HFFc6 (cell line): Measurements from ENCODE around the gene PADI3. TPM values are rescaled to one million over a fixed set of nuclear protein-coding genes. Genes with fewer than 3 reads are reported as not detected.

Experiments used
- DNase-seq: peaks from one replicate; pipeline ENCODE4 v3.0.0-alpha.2; 2018
- H3K27ac Mint-ChIP-seq: 2 replicates; pipeline ENCODE4 v1.8.0; 2020; ENCODE audit warnings: mild to moderate bottlenecking, mixed read lengths
- H3K27me3 Mint-ChIP-seq: 2 replicates; pipeline ENCODE4 v1.8.0; 2021; ENCODE audit warnings: mild to moderate bottlenecking, moderate library complexity, mixed read lengths; ENCODE audit not compliant: insufficient read depth
- H3K36me3 Mint-ChIP-seq: 2 replicates; pipeline ENCODE4 v1.8.0; 2021; ENCODE audit warnings: low read depth, mixed read lengths
- H3K4me1 Mint-ChIP-seq: 2 replicates; pipeline ENCODE4 v1.8.0; 2020; ENCODE audit warnings: low read depth, mixed read lengths
- H3K4me3 Mint-ChIP-seq: 2 replicates; pipeline ENCODE4 v1.8.0; 2020; ENCODE audit warnings: mild to moderate bottlenecking, moderate library complexity, mixed read lengths
- H3K9me3 Mint-ChIP-seq: 2 replicates; pipeline ENCODE4 v1.8.0; 2020; ENCODE audit warnings: mild to moderate bottlenecking, mixed read lengths
- CTCF ChIP-seq: fragments of 200-600 bp; sonication (generic); IDR thresholded peaks from 2 replicates; pipeline ENCODE4 v1.5.0; 2021; ENCODE audit warnings: antibody characterized with exemption, mild to moderate bottlenecking
- long read RNA-seq: library from polyadenylated mRNA; unstranded; transcript quantifications from one replicate; pipeline ENCODE4 v2.0.0, GENCODE V29; 2019
- total RNA-seq, 6 experiments: library from RNA; stranded (reverse); fragmentation: NEBNext Ultra II Directional; extraction: Animal tissue kit (Norgen Biotek cat#: 25700); gene quantifications; 2 replicates in 1 of 6; 3 replicates in 5 of 6; pipeline ENCODE4 v1.2.3, GENCODE V29; 2021

Gene PADI3
- total RNA-seq = under 1 TPM in 4 of 6 experiments, not detected in 2; 0.05 to 0.14 (median 0.07) TPM
- long read RNA-seq = 0 reads

GRCh38 chr1:17248781-17249180 is at the start of gene PADI3:
PADI3 (plus strand) TSS chr1:17249098; CDS start chr1:17249138, 40 bp downstream.
- Mint-ChIP-seq H3K9me3 (no peaks in the 10 kb centered on the region), H3K36me3 (no peaks in the 10 kb centered on the region), H3K27ac (no peak within 1 kb of the TSS), H3K4me3 (no peak within 1 kb of the TSS), H3K4me1 (peaks cover 34% of the 10 kb centered on the region), H3K27me3 (no peaks in the 10 kb centered on the region; the same call in none of the 2 replicates)
- TF ChIP-seq CTCF = no peak
- DNase-seq = no peak

GRCh38 chr1:17199267-17200044 is 49.4 kb upstream of the PADI3 start:
- TF ChIP-seq CTCF = no peak
- H3K27ac Mint-ChIP-seq = peak overlapping the region; percentile 21; the same call in 1 of the 2 replicates
- peaks cover 5% of the 10 kb centered on the region for H3K27me3 Mint-ChIP-seq
- H3K36me3 Mint-ChIP-seq = no peaks in the 10 kb centered on the region
- no peaks in the 10 kb centered on the region for H3K9me3 Mint-ChIP-seq
- H3K4me3 Mint-ChIP-seq = no peak overlapping the region
- DNase-seq = no peak
- peaks cover 40% of the 10 kb centered on the region for H3K4me1 Mint-ChIP-seq

GRCh38 chr1:17200246-17200645 is 48.7 kb upstream of the PADI3 start:
- Mint-ChIP-seq H3K9me3 (no peaks in the 10 kb centered on the region), H3K27ac (no peak overlapping the region), H3K27me3 (peaks cover 5% of the 10 kb centered on the region), H3K36me3 (no peaks in the 10 kb centered on the region), H3K4me1 (peaks cover 35% of the 10 kb centered on the region), H3K4me3 (no peak overlapping the region)
- TF ChIP-seq CTCF = no peak
- no peak for DNase-seq

- no peak for TF ChIP-seq CTCF
- no peak for DNase-seq
- no peaks in the 10 kb centered on the region for H3K36me3 Mint-ChIP-seq
- no peaks in the 10 kb centered on the region for H3K9me3 Mint-ChIP-seq
- peaks cover 5% of the 10 kb centered on the region for H3K27me3 Mint-ChIP-seq
- H3K4me3 Mint-ChIP-seq = no peak overlapping the region
- H3K27ac Mint-ChIP-seq = no peak overlapping the region
- peaks cover 35% of the 10 kb centered on the region for H3K4me1 Mint-ChIP-seq
Observed at GRCh38 chr1:17200756-17201155, 48.1 kb upstream of the PADI3 start.

GRCh38 chr1:17201201-17202021 is 47.5 kb upstream of the PADI3 start:
- Mint-ChIP-seq H3K27me3 (peaks cover 5% of the 10 kb centered on the region), H3K4me1 (peaks cover 35% of the 10 kb centered on the region), H3K36me3 (no peaks in the 10 kb centered on the region), H3K9me3 (no peaks in the 10 kb centered on the region), H3K27ac (no peak overlapping the region), H3K4me3 (no peak overlapping the region; the same call in 1 of the 2 replicates)
- no peak for DNase-seq
- TF ChIP-seq CTCF = no peak
